Activated CD8-positive, alpha-beta memory T cell treated with anti-CD3 and anti-CD28 coated beads for 24 hours (primary cell): ENCODE data around the gene PROX1.

ENCODE experiments used
- DNase-seq: peaks from one replicate; pipeline ENCODE4 v3.0.0-alpha.2; 2020

PROX1 gene

GRCh38 chr1:213982289-213982671 is 5.5 kb upstream of the PROX1 start:
- DNase-seq = no peak

- no peak for DNase-seq
These were observed 4.9 kb upstream of the PROX1 start for GRCh38 chr1:213982672-213983492.

- DNase-seq = no peak
These were observed 4.0 kb upstream of the PROX1 start for GRCh38 chr1:213983493-213984386.

- no peak for DNase-seq
These were observed 3.2 kb upstream of the PROX1 start for GRCh38 chr1:213984387-213985208.

GRCh38 chr1:213985209-213986019 is 2.4 kb upstream of the PROX1 start:
- DNase-seq = no peak

- no peak for DNase-seq
These were observed 1.5 kb upstream of the PROX1 start for GRCh38 chr1:213986020-213986924.

GRCh38 chr1:213986925-213987250 is 885 bp upstream of the PROX1 start:
- no peak for DNase-seq

GRCh38 chr1:213987422-213987926 is 299 bp upstream of the PROX1 start:
- DNase-seq = no peak

GRCh38 chr1:213988507-213989001 is 781 bp downstream of the PROX1 start:
- DNase-seq = no peak

- DNase-seq = no peak
These were observed 1.5 kb downstream of the PROX1 start for GRCh38 chr1:213989002-213989855.

GRCh38 chr1:213993929-213994328 is 6.2 kb downstream of the PROX1 start:
- DNase-seq = no peak

GRCh38 chr1:213994888-213995287 is 7.1 kb downstream of the PROX1 start:
- DNase-seq = no peak

GRCh38 chr1:213995603-213996002 is 7.8 kb downstream of the PROX1 start:
- no peak for DNase-seq

GRCh38 chr1:213996320-213997037 is 8.7 kb downstream of the PROX1 start:
- no peak for DNase-seq

GRCh38 chr1:213997038-213997771 is 9.4 kb downstream of the PROX1 start:
- no peak for DNase-seq

GRCh38 chr1:213997772-213998107 is 10.0 kb downstream of the PROX1 start:
- no peak for DNase-seq

- DNase-seq = no peak
These were observed 11.0 kb downstream of the PROX1 start for GRCh38 chr1:213998785-213999184.

GRCh38 chr1:213999732-214000131 is 12.0 kb downstream of the PROX1 start:
- DNase-seq = no peak

- no peak for DNase-seq
These were observed 14.3 kb downstream of the PROX1 start for GRCh38 chr1:214002060-214002459.
